Esophagus squamous epithelium (tissue), 5 donors: ENCODE results near the gene TRAF7. TPM values are rescaled to one million over a fixed set of nuclear protein-coding genes. Genes with fewer than 3 reads are reported as not detected.

Experiments used
- DNase-seq: peaks from one replicate; lab custom pipeline; 2025; lab: John Stamatoyannopoulos, UW
- H3K27ac ChIP-seq, 4 donors: fragments of 200-600 bp; sonication (generic); one replicate each; pipeline ENCODE4 v1.5.1; 2016 to 2019; ENCODE audit warnings: mild to moderate bottlenecking in 1 of 4
- H3K27me3 ChIP-seq, 4 donors: fragments of 200-600 bp; sonication (generic); 1 replicate in 3 of 4; 2 replicates in 1 of 4; pipeline versions ENCODE4 v1.5.1 to v1.6.0; 2017 to 2021; ENCODE audit warnings: antibody characterized with exemption in 1 of 4
- H3K36me3 ChIP-seq, 3 donors: fragments of 200-600 bp; sonication (generic); one replicate each; pipeline ENCODE4 v1.5.1; 2016 to 2019
- H3K4me1 ChIP-seq, 3 donors: fragments of 200-600 bp; sonication (generic); one replicate each; pipeline ENCODE4 v1.5.1; 2017 to 2019
- H3K4me3 ChIP-seq, 4 donors: fragments of 200-600 bp; sonication (generic); 1 replicate in 3 of 4; 2 replicates in 1 of 4; pipeline ENCODE4 v1.5.1; 2016 to 2019; ENCODE audit warnings: mild to moderate bottlenecking in 2 of 4, moderate library complexity in 1 of 4
- H3K9me3 ChIP-seq, 3 donors: fragments of 200-600 bp; sonication (generic); one replicate each; pipeline ENCODE4 v1.5.1; 2016 to 2019
- CTCF ChIP-seq, 6 experiments: fragments of 450-650 bp in 4 of 6; fragments of 200-600 bp in 2 of 6; sonication (generic) in 2 of 6; IDR thresholded peaks; one replicate each; pipeline ENCODE4 v1.5.1; 2016 to 2019; ENCODE audit warnings: antibody characterized with exemption in 6 of 6, mild to moderate bottlenecking in 4 of 6, moderate library complexity in 4 of 6
- POLR2A ChIP-seq, 4 donors: fragments of 450-650 bp; IDR thresholded peaks; one replicate each; pipeline ENCODE4 v1.6.1; 2017; ENCODE audit warnings: antibody characterized with exemption in 4 of 4, mild to moderate bottlenecking in 4 of 4, moderate library complexity in 3 of 4
- WGBS, 2 donors: methylation state at CpG; one replicate each; pipeline ENCODE4 v1.1.5; 2018; 5-methylcytosine and 5-hydroxymethylcytosine counted together
- intact Hi-C: fragments of 100-400 bp; cut with DNase I; formaldehyde crosslinking; loops from one replicate; pipeline ENCODE4 v1.15.0; 2022
- total RNA-seq, 4 donors: library from RNA; depleted of rRNA; stranded (reverse); fragments of >200 nt; gene quantifications; one replicate each; pipeline ENCODE4 v1.1.0, GENCODE V29; 2016
- donor health status: DM: yes; HTN: yes; CAD: no.

TRAF7 gene
- total RNA-seq, 4 donors from 2014 or later = 46.9 to 79.6 (median 73.2) TPM

GRCh38 chr16:2174396-2175131, 19.0 kb downstream of the TRAF7 start:
- TF ChIP-seq POLR2A (IDR thresholded peaks at IDR 0.05) = no peak
- TF ChIP-seq CTCF (IDR thresholded peaks at IDR 0.05) = no peak
- 80 to 81% methylated on average over 3 to 5 of the region's 21 CpGs for WGBS, 2 donors
- peaks cover 42 to 90% (median 43%) of the 10 kb centered on the region in 3 donors for H3K36me3 ChIP-seq

DNA sequence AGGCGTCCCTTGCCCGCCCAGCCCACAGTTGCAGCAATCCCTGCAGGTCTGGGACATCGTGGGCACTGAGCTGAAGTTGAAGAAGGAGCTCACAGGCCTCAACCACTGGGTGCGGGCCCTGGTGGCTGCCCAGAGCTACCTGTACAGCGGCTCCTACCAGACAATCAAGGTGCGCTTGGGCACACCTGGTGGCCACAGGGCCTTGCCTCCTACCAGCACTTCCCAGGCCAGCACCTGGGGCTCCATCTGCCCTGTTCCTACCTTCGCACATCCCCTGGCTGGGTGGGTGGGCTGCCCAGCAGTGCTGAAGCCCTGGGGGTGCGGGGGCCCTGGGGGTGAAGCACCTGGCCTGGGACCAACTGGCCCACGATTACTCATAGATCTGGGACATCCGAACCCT, 19.9 kb downstream of the TRAF7 start:
- H3K4me1 ChIP-seq = peaks cover 0 to 53% (median 15%) of the 10 kb centered on the region in 3 donors
- intact Hi-C loops = no loop called here
- H3K4me3 ChIP-seq = no peak overlapping the region
- peaks cover 36 to 81% (median 43%) of the 10 kb centered on the region in 3 donors for H3K36me3 ChIP-seq
- 89 to 100% methylated on average over 1 to 5 of the region's 10 CpGs for WGBS, 2 donors
- no peak for DNase-seq
- no peak overlapping the region for H3K27ac ChIP-seq
- TF ChIP-seq POLR2A (IDR thresholded peaks at IDR 0.05) = no peak
- TF ChIP-seq CTCF (IDR thresholded peaks at IDR 0.05) = peak in 1 of 6 experiments; percentile 17
- no peaks in the 10 kb centered on the region for H3K9me3 ChIP-seq
- H3K27me3 ChIP-seq = no peaks in the 10 kb centered on the region

More at GRCh38 chr16:2174396-2175131, 19.0 kb downstream of the TRAF7 start:
- intact Hi-C loops = no loop called here
- H3K9me3 ChIP-seq = no peaks in the 10 kb centered on the region
- no peaks in the 10 kb centered on the region for H3K27me3 ChIP-seq
- no peak for DNase-seq
- no peak overlapping the region for H3K27ac ChIP-seq
- no peak overlapping the region for H3K4me3 ChIP-seq
- peaks cover 0 to 53% (median 13%) of the 10 kb centered on the region in 3 donors for H3K4me1 ChIP-seq

- WGBS, 2 donors = no CpG with 5 or more reads among the region's 23 CpGs
- H3K9me3 ChIP-seq = no peaks in the 10 kb centered on the region
- H3K27me3 ChIP-seq = no peaks in the 10 kb centered on the region
- H3K27ac ChIP-seq = peak overlapping the region in 1 of 4 donors; percentile 13
- intact Hi-C loops = no loop called here
- peaks cover 34 to 75% (median 43%) of the 10 kb centered on the region in 3 donors for H3K36me3 ChIP-seq
- peaks cover 0 to 53% (median 15%) of the 10 kb centered on the region in 3 donors for H3K4me1 ChIP-seq
- H3K4me3 ChIP-seq = no peak overlapping the region
- DNase-seq = no peak
- no peak for TF ChIP-seq POLR2A (IDR thresholded peaks at IDR 0.05)
- TF ChIP-seq CTCF (IDR thresholded peaks at IDR 0.05) = no peak
Measured at GRCh38 chr16:2176047-2176446, 20.5 kb downstream of the TRAF7 start.

DNA sequence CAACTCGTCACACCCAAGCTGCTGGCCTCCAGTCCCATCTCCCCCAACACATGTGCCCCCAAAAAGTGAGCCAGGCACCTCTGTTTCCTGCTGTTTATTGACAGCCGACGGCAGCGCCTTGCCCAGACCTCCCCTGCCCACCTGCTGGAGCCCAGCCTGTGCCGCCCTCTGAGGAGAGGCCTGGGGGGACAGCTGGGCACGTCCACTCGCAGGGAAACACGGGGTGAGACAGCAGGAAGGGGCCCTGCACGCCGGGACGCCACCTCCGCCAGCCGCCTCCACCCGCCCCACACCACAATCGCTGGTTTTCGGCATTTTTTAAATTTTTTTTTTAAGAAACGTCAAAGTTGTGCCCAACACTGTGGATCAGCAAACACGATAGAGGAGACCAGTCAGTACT, 21.5 kb downstream of the TRAF7 start:
- WGBS, 2 donors = 81 to 100% methylated on average over 1 to 8 of the region's 18 CpGs
- intact Hi-C loops = no loop called here
- H3K27me3 ChIP-seq = no peaks in the 10 kb centered on the region
- peaks cover 0 to 47% (median 15%) of the 10 kb centered on the region in 3 donors for H3K4me1 ChIP-seq
- no peak for TF ChIP-seq CTCF (IDR thresholded peaks at IDR 0.05)
- TF ChIP-seq POLR2A (IDR thresholded peaks at IDR 0.05) = no peak
- H3K9me3 ChIP-seq = no peaks in the 10 kb centered on the region
- H3K36me3 ChIP-seq = peaks cover 34 to 65% (median 41%) of the 10 kb centered on the region in 3 donors
- no peak overlapping the region for H3K4me3 ChIP-seq
- no peak for DNase-seq
- no peak overlapping the region for H3K27ac ChIP-seq

DNA sequence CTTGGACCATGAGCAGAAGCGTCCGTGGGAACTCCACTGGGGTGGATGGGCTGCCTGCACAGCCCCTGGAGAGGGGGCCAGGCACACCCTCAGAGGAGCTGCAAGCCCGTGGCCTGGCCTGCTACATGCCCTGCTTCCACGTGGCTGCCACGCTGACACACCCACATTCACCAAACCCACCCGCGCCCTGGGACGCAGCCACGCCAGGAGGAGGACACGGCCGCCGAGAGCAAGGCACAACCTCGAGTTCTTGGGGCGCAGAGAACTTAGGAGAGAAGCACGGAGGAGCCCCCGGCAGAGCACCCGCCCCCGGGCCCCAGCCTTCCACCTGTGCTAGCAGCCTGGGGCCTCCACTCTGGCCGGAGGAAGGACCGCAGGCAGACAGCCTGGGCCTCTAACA, 22.0 kb downstream of the TRAF7 start:
- Histone ChIP-seq H3K27me3 (no peaks in the 10 kb centered on the region), H3K36me3 (peaks cover 34 to 60% (median 36%) of the 10 kb centered on the region in 3 donors)

More for the DNA sequence above, 22.0 kb downstream of the TRAF7 start:
- Histone ChIP-seq H3K27ac (no peak overlapping the region), H3K9me3 (no peaks in the 10 kb centered on the region), H3K4me3 (no peak overlapping the region), H3K4me1 (peaks cover 0 to 47% (median 15%) of the 10 kb centered on the region in 3 donors)
- intact Hi-C loops = no loop called here
- 94 to 96% methylated on average over 7 to 8 of the region's 20 CpGs for WGBS, 2 donors
- no peak for DNase-seq
- TF ChIP-seq POLR2A (IDR thresholded peaks at IDR 0.05) (no peak), CTCF (IDR thresholded peaks at IDR 0.05) (no peak)
